ENCODE data around the gene MEN1.
A peak's percentile ranks its signal among the peaks of the same experiment; 100 is the strongest.
"Not testable (repeated sequence)": the region's sequence is repeated elsewhere in the genome, so short reads cannot be mapped to it uniquely, and the experiment has no call there.

Gene MEN1

GRCh38 chr11:64846998-64847666 is 36.8 kb upstream of the MEN1 start:
- peak; percentile 87 to 96 (median 92) for DNase-seq (ENCODE audit: low read depth in 2 of 3, low spot score in 1 of 3)

- DNase-seq (ENCODE audit: low read depth in 2 of 3, low spot score in 1 of 3) = not testable (repeated sequence)
These were observed 35.4 kb upstream of the MEN1 start for GRCh38 chr11:64845776-64846129.

DNA sequence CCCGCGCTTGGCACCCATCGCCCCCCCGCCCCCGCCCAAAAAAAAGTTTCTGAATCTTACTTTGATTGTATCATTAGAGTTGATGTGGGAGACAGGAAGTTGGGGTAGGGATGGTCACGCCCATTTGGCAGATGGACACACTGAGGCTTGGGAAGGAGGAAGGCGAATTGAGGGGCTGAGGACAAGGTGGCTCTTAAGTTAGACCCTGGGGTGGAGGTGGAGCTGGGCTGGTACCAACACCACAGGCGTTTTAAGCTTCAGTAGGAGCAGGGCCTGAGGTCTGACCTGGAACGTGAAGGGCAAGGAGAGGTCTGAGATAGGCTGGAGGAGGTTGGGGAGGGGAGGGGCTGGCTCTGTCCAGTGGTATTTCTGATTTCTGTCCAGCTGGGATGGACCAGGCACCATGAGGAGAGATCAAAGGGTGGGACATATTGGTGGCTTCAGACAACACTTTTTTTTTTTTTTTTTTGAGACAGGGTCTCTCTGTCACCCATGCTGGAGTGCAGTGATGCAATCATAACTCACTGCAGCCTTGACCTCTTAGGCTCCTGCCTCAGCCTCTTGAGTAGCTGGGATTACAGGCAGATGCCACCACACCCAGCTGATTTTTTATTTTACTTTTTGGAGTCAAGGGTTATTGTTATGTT is 34.9 kb upstream of the MEN1 start:
- DNase-seq (ENCODE audit: low read depth in 2 of 3, low spot score in 1 of 3) = no peak

- peak in 1 of 3 donors; percentile 57 for DNase-seq (ENCODE audit: low read depth in 2 of 3, low spot score in 1 of 3)
These were observed 34.2 kb upstream of the MEN1 start, which contains the start of gene CDC42BPG for GRCh38 chr11:64844330-64845128. TSS of gene CDC42BPG (minus strand) at chr11:64844653. CDS start at chr11:64844569, 84 bp downstream.

GRCh38 chr11:64843686-64844329 is 33.5 kb upstream of the MEN1 start:
- DNase-seq (ENCODE audit: low read depth in 2 of 3, low spot score in 1 of 3) = no peak

GRCh38 chr11:64842851-64843685 is 32.7 kb upstream of the MEN1 start:
- DNase-seq (ENCODE audit: low read depth in 2 of 3, low spot score in 1 of 3) = no peak

- DNase-seq (ENCODE audit: low read depth in 2 of 3, low spot score in 1 of 3) = no peak
These were observed 32.0 kb upstream of the MEN1 start for GRCh38 chr11:64842366-64842759.

GRCh38 chr11:64841592-64842365 is 31.4 kb upstream of the MEN1 start:
- DNase-seq (ENCODE audit: low read depth in 2 of 3, low spot score in 1 of 3) = no peak

- DNase-seq (ENCODE audit: low read depth in 2 of 3, low spot score in 1 of 3) = no peak
These were observed 29.8 kb upstream of the MEN1 start for GRCh38 chr11:64839887-64840782.

DNA sequence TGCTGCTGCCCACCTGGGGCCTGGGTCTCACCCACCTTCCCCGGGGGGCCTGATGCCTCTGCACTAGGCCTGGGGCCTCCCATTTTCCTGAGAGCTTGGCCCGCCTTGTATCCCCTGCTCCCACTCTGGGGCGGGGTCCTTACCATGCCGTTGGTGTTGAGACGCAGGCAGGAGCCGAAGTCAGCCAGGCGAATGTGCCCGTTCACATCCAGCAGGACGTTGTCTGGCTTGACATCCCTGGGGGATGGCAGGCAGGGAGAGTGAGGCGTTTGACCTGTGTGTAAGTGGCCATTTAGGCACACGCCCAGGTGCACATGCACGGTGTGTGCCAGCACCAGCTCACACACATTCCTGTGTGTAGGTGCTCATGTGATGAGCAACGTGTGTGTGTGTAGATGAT is 29.0 kb upstream of the MEN1 start:
- DNase-seq (ENCODE audit: low read depth in 2 of 3, low spot score in 1 of 3) = no peak

DNA sequence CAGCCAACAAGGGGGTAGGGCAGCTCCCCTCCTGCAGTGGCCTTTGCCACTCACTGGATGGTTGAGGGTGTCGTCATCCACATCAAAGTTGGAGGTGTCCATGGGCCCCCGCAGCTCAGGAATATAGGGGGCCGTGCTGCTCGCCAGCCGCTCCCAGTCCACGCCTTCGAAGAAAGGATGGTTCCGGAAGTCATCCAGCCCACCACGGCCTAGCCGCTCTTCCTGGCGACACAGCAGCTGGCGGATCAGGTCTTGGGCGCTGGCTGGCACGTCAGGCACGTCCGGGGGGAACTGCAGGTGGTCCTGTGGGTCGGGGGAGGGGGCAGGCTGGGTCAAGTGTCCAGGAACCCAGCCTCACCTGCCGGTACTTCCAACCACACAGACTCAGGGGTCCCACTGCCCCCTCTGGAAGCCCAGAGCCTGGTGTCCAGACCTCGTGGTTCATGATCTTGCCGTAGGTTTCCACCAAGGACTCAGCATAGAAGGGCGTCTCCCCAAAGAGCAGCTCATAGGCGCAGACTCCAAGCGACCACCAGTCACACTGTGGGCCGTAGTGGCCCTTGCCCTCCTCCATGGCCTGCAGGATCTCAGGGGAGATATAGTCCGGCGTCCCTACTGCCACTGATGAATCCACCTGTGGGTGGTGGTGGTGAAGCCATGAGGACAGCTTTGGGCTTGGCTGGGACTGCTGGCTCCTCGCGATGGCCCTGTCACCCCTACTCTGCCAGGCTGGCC is 28.4 kb upstream of the MEN1 start:
- DNase-seq (ENCODE audit: low read depth in 2 of 3, low spot score in 1 of 3) = no peak

GRCh38 chr11:64837887-64838351 is 27.6 kb upstream of the MEN1 start:
- no peak for DNase-seq (ENCODE audit: low read depth in 2 of 3, low spot score in 1 of 3)

DNA sequence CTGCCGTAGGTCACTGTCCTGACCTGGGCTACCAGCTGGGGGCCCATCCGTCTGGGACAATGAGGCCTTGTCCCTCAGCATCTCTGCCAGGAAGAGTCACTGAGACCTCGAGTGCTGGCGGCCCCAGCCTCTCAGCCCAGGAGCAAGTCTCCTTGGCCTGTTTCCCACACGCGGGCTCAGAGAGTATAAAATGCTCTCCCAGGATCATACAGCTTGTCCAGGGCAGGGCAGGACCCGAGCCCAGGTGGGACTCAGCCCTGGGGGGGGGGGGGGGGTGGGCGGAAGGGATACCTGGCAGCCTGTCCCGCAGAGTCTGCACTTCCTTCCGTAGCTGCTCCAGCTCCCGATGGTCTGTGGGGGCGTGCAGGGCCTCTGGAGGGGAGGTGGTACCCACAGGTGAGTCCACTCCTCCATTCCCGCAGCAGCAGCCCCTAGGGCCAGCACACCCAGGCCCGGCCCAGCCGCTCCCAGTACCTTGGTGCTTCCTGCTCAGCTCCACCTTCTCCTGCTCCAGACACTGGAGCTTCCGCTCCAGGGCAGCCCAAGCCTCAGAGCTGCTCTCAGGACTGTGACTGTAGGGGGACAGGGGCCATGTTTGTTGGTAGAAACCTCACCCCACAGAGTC is 26.2 kb upstream of the MEN1 start:
- no peak for DNase-seq (ENCODE audit: low read depth in 2 of 3, low spot score in 1 of 3)

DNA sequence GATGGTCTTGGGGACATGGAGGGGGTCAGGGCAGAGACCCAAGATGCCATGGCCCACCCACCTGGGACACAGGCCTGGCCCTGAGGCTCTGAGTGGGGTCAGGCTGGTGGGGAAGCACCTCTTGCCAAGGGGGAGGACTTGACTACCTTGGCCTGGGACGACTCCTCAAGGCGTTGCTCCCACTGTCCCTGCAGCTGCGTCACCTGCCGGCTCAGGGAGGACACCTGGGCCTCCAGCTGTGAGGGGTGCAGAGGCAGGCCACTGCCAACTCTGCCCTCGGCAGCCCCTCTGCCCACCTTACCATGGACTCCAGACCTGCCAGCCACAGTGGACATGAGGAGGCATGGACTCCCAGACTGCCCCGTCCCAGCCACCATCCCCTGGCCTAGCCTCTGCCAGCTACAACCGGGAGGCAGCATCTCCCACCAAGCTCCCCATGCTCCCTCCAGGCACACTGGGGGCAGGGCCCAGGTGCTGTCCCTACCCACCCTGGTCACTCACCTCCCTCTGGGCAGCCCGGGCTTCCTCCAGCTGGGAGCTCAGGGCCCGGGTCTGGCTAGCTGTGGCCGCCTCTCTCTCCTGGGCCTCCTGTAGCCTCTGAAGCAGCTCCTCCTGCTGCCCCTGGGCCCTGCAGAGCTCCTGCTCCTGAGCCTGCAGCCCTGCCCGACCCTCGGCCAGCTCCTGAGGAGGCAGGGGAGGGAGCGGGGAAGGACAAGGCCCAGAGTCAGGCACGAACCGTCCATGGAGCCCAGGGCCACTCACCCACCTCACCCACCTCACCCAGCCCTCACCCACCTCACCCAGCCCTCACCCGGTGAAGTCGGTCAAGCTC is 25.5 kb upstream of the MEN1 start:
- DNase-seq (ENCODE audit: low read depth in 2 of 3, low spot score in 1 of 3) = no peak

DNA sequence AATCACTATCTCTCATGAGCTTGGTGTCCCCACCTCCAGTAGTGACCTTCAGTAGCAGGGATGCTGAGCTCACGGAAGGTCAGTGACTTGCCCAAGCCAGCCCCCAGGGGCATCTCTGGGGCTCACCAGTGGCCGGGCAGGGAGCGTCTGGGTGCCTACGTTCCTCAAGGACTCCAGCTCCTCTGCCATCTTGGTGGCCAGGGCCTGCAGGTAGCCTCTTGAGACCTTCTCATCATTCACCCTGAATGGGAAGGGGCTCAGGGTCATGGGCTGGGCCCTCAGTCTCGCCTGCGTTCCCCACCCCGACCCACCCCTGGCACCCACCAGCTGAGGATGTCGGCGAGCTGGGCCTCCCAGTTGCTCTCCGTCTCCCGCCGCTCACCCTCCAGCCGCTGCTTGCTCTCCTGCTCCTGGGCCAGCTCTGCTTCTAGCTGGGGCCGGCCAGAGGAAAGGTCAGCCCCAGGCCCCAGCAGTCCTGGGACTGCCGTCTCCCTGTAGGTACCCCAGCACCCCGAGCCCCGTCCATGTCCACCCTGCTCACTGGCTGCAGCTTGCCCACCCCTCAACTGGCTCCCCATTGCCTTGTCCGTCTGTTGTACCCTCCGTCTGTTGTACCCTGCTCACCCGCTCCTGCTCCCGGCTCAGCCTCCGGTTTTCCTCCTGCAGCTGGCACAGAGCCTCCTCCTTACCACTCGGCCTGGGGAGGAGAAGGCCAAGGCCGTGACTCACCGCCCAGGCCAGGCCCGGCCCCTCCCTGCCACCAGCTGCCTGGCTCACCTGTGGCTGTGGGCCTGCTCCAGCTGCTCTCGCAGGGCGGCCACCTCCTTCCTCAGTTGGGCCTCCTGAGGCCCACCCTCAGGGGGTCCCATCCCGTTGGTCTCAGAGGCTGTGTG is 24.6 kb upstream of the MEN1 start:
- DNase-seq (ENCODE audit: low read depth in 2 of 3, low spot score in 1 of 3) = no peak
